Measurements from ENCODE around the gene PCDHA5.
A peak's percentile ranks its signal among the peaks of the same experiment; 100 is the strongest.
"Not testable (repeated sequence)": the region's sequence is repeated elsewhere in the genome, so short reads cannot be mapped to it uniquely, and the experiment has no call there.

PCDHA5 gene

GRCh38 chr5:140828362-140828737 is 6.9 kb downstream of the PCDHA5 start:
- ChIA-PET CTCF (no interaction called here), POLR2A (no interaction called here)
- no peak overlapping the region for H3K27ac ChIP-seq (ENCODE audit: extremely low read depth, low read depth, low read length)
- no peaks in the 10 kb centered on the region for H3K36me3 ChIP-seq (ENCODE audit: control insufficient read depth in 2 of 2, insufficient read depth in 1 of 2, low read length in 2 of 2)
- no peaks in the 10 kb centered on the region for H3K4me1 ChIP-seq (ENCODE audit: control insufficient read depth, insufficient read depth, low read length)
- H3K4me3 ChIP-seq (ENCODE audit: low read depth, low read length) = no peak overlapping the region
- no peaks in the 10 kb centered on the region for H3K9me3 ChIP-seq (ENCODE audit: control insufficient read depth, insufficient read depth, low read depth, low read length)
- TF ChIP-seq GLI4 (tag by site-specific recombination; IDR thresholded peaks at IDR 0.05) (no peak), ZNF302 (tag by site-specific recombination; IDR thresholded peaks at IDR 0.05; ENCODE audit: low read depth) (no peak), ZNF366 (tag by site-specific recombination; conservative IDR thresholded peaks at IDR 0.05) (no peak), ZNF335 (tag by site-specific recombination; conservative IDR thresholded peaks at IDR 0.05) (no peak), ZFP69B (tag by site-specific recombination; IDR thresholded peaks at IDR 0.05) (no peak), ZNF776 (tag by site-specific recombination; IDR thresholded peaks at IDR 0.05; ENCODE audit: borderline replicate concordance) (no peak), ZFP3 (tag by site-specific recombination; IDR thresholded peaks at IDR 0.05; ENCODE audit: low read depth) (no peak)
- TF ChIP-seq, protein P1, sequence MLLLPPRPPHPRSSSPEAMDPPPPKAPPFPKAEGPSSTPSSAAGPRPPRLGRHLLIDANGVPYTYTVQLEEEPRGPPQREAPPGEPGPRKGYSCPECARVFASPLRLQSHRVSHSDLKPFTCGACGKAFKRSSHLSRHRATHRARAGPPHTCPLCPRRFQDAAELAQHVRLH (tag by site-specific recombination; IDR thresholded peaks at IDR 0.05) = no peak

- CTCF ChIA-PET = interaction anchor here (0.8 to 0.9 kb wide), 2 partner anchors 12 to 31 kb away, joined by 3 read pairs; no protein-coding TSS in a partner anchor
- POLR2A ChIA-PET; H3K9me3 ChIP-seq (ENCODE audit: control insufficient read depth, insufficient read depth, low read depth, low read length); H3K36me3 ChIP-seq (ENCODE audit: control insufficient read depth in 2 of 2, insufficient read depth in 1 of 2, low read length in 2 of 2); H3K27ac ChIP-seq (ENCODE audit: extremely low read depth, low read depth, low read length); H3K4me1 ChIP-seq (ENCODE audit: control insufficient read depth, insufficient read depth, low read length); H3K4me3 ChIP-seq (ENCODE audit: low read depth, low read length): not testable (repeated sequence)
Measured at GRCh38 chr5:140829511-140830501, 8.4 kb downstream of the PCDHA5 start.

GRCh38 chr5:140833993-140834392 is 12.6 kb downstream of the PCDHA5 start, which contains the start of gene PCDHA7:
PCDHA7 (plus strand) TSS chr5:140834269; CDS start chr5:140834384, 115 bp downstream.
- no peaks in the 10 kb centered on the region for H3K9me3 ChIP-seq (ENCODE audit: control insufficient read depth, insufficient read depth, low read depth, low read length)
- CTCF ChIA-PET = interaction anchor here (1.1 kb wide), 1 partner anchor 35 kb away, joined by 3 read pairs; the partner anchor contains the start of gene PCDHA11
- POLR2A ChIA-PET = no interaction called here
- H3K27ac ChIP-seq (ENCODE audit: extremely low read depth, low read depth, low read length) = no peak within 1 kb of the TSS
- no peak within 1 kb of the TSS for H3K4me3 ChIP-seq (ENCODE audit: low read depth, low read length)
- no peaks in the 10 kb centered on the region for H3K36me3 ChIP-seq (ENCODE audit: control insufficient read depth in 2 of 2, insufficient read depth in 1 of 2, low read length in 2 of 2)
- no peaks in the 10 kb centered on the region for H3K4me1 ChIP-seq (ENCODE audit: control insufficient read depth, insufficient read depth, low read length)
- TF ChIP-seq SP3 (tag by site-specific recombination; IDR thresholded peaks at IDR 0.05) = no peak
- TF ChIP-seq ZNF114 (tag by site-specific recombination; IDR thresholded peaks at IDR 0.05) = no peak
- peak; percentile 12; the same call in 1 of the 2 replicates for TF ChIP-seq ZNF654 (tag by site-specific recombination; IDR thresholded peaks at IDR 0.05; ENCODE audit: low read depth)

DNA sequence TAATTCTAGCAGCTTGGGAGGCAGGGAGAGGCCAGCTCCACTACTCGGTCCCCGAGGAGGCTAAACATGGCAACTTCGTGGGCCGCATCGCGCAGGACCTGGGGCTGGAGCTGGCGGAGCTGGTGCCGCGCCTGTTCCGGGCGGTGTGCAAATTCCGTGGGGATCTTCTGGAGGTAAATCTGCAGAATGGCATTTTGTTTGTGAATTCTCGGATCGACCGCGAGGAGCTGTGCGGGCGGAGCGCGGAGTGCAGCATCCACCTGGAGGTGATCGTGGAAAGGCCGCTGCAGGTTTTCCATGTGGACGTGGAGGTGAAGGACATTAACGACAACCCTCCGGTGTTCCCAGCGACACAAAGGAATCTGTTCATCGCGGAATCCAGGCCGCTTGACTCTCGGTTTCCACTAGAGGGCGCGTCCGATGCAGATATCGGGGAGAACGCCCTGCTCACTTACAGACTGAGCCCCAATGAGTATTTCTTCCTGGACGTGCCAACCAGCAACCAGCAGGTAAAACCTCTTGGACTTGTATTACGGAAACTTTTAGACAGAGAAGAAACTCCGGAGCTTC is 13.1 kb downstream of the PCDHA5 start:
- POLR2A ChIA-PET; H3K9me3 ChIP-seq (ENCODE audit: control insufficient read depth, insufficient read depth, low read depth, low read length); H3K4me1 ChIP-seq (ENCODE audit: control insufficient read depth, insufficient read depth, low read length); H3K4me3 ChIP-seq (ENCODE audit: low read depth, low read length); H3K36me3 ChIP-seq (ENCODE audit: control insufficient read depth in 2 of 2, insufficient read depth in 1 of 2, low read length in 2 of 2); H3K27ac ChIP-seq (ENCODE audit: extremely low read depth, low read depth, low read length): not testable (repeated sequence)
- CTCF ChIA-PET = interaction anchor here (1.1 kb wide), 1 partner anchor 34 kb away, joined by 3 read pairs; the partner anchor contains the start of gene PCDHA11
